HG03135 (cell line): Measurements from ENCODE around the gene TDRKH.
A peak's percentile ranks its signal among the peaks of the same experiment; 100 is the strongest.

ENCODE experiments used
- ATAC-seq: cut with Tn5 transposase; IDR thresholded peaks from one replicate; pipeline ENCODE4 v1.9.1; 2021; ENCODE audit warnings: mild to moderate bottlenecking, moderate library complexity; ENCODE audit not compliant: unreplicated experiment

Gene TDRKH

DNA sequence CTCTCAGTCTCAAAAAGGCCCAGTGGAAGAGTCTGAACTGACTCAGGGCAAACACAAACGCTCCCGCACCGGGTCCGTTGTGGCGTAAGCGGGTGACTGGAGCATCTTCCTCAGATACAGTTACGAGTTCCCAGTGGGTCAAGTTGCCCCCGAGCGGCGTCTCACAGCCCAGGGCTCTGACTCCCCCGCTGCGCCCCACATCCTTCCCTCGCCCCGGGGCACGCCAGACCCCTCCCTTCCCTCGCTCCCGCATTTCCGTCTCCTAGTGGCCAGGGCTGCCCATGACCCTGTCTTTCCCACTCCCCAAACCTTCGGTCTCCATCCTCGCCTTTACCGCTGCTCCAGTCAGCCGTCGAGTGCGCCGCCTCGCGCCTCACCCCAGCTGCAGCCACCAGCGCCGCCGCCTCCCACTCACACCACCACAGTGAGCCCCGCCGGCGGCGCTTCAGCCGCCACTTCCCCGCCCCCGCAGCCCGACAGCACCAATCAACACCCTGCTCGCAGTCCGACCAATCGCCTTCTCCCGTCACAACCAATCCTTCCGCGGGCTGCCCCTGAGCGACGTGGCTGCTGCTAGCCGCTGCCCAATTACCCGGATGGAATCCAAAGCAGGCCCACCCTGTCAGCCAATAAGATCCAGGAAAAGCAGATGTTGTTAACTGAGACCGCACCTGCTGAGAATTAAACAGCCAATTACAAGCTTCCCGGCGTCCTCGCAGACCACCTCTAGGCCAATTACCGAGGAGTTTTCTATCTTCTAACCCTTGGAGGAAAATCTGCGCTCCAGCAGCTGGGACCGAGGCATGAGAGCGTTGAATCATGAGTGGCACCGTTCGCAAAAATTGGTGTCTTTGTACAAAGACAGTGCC, at the start of gene TDRKH:
Gene TDRKH (minus strand): TSS at position 430 of the 869 bp plus-strand sequence. CDS start 7,478 bp downstream, outside the sequence.
- peak; percentile 97 for ATAC-seq

GRCh38 chr1:151839457-151840403, 49.4 kb upstream of the TDRKH start, which contains the start of gene C2CD4D:
Gene C2CD4D, minus strand, starts transcription at chr1:151839820. Its CDS starts 831 bp downstream, at chr1:151838989.
- ATAC-seq, result no peak

DNA sequence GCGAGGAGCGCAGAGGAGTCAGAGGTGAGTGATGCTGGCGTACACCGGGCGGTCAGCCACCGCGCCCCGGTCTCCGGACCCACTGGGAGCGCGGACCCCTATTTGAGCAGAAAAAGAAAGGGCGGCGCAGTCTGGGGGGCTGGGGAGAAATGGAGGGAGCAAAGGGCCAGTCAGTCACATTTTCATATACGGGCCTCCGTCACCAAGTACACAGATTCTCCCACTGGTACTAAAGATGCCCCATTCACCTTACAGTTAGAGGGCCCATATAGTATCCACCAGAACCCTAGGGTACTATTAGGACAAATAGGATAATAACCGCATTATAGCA, 48.7 kb upstream of the TDRKH start:
- no peak for ATAC-seq

DNA sequence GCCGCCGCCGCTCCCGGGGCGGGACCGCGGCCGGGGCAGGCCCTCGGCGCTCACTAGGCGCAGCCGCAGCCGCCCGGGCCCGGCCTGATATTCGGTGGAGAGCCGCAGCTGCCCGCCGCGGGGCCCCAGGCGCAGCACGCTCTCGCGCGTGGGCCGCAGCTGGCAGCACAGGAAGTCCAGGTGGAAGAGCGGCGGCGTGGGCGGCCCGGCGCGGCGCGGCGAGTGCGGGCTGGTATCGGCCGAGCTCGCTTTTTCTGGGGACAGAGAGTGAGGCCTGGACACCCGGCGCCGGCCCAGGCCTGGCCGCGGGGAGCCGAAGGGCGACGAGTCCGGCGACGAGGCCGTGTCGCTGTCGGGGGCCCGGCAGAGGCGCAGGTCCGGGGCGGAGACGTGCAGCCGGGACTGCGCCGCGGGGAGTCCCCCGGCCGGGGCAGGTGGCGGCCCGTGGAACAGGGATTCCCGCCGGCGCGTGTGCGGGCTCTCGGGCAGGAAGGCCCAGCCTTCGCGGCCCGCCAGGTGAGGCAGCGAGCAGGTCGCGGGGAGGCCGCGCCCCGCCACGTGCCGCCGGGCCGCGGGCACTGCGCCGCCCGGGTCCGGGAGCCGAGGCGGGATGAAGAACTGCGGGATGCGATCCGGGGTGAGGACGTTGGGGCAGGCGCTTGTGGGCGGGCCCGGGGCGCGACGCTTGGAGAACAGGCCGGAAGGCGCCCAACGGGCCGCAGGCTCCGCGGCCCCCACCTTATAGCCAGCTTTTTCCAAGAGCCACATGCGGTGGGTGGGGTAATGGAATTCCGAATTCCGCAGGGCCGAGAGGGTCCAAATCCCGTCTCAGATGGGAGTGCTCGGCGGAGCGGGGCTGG, 48.2 kb upstream of the TDRKH start:
- ATAC-seq, result no peak

DNA sequence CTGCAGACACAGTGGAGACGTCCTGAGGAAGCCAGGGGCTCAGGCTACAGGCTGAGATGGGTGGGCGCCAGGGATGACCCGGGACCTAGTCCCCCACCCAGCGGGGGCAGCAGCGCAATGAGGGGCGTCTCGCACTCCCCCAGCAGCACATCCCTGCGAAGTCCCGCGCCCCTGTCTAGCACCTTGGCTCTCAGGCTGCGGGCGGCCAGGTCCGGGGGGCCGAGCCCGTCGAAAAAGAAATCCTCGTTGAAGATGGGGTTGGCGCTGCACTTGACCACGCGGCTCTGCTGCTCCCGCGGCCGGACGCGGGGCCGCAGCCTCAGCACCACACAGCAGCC, 47.6 kb upstream of the TDRKH start:
- ATAC-seq, result no peak

DNA sequence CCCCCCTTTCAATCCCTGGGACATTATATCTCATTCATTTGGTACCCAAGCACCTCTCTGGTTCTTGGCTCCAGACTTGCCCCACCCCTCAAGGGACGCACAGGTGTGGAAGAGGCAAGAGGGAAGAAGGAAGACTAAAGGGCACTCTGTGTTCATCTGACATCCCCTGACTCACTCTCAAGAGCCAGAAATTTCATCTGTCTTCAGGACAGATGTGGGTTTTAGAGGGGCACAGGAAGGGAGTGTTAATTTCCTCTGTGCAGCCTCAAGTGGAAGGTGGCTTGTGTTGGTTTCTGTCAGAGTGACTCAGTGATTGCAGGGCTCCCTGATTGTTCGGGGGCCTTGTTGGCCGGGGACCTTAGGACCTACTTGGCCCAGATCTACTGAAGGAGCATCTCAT, 46.9 kb upstream of the TDRKH start:
- no peak for ATAC-seq

DNA sequence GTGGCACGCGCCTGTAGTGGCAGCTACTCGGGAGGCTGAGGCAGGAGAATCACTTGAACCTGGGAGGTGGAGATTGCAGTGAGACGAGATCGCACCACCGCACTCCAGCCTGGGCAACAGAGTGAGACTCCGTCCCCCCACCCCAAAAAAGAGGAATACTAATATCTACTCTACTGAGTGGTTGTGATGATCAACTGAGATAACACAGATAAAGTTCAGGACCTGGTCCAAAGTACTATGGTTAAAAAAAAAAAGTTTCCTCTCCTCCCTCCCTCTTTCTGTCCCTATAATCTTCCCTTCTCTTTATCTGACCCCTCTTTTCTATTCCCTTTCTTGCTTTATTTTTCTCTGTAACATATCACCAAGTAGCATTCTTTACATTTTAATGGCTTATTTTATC, 45.3 kb upstream of the TDRKH start:
- ATAC-seq, result no peak

DNA sequence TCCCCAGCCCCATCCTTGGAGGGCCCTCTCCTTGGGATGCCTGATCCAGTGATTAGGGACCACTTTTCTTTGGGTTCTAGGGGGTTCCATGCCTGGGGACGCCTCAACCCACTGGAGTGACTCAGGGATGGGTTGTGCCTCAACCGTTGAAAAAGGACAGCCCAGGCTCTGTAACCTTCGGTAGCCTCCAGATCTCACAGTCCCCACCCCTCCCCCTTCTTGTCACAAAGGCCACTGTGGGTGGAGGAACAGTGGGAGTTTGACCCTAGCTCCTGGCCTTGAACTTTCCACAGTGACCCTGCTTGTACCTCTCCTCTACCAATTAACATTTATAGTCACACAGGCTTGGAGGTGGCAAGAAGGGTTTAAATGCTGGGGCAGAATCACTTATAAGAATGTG, 43.9 kb upstream of the TDRKH start:
- no peak for ATAC-seq

DNA sequence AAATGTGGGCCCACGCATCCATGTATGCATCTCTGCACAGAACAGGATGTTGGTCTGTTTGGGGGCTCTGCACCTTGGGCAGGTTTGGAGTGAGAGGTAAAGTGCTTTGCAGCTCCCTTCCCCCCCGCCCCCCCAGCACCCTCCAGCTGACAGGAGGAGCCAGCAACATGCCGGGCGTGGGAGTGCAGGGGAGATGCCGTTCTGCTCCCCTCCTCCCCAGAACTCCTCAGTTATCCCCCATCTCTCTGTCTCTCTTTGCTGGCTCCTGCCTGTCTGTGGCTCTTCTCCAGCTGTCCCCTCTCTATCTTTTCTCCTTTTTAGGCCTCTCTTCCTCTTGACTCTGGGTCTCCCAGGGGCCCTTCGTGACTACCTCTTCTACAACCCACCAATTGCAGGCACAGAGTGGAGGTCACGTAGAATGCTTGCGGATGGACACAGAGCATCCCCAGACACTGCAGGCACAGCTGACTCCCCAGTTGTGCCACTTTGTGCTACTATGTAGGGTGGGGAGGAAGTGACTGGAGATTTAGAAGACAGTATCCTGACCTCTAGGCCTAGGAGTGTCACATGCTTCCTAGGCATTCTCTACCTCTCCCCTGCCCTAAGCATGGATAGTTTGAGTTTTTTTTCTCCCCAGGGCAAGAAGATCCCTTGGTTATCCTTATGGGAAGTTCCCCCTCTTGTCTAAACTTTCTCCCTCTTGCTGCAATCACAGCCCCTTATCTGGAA, 43.0 kb upstream of the TDRKH start:
- ATAC-seq, result no peak

DNA sequence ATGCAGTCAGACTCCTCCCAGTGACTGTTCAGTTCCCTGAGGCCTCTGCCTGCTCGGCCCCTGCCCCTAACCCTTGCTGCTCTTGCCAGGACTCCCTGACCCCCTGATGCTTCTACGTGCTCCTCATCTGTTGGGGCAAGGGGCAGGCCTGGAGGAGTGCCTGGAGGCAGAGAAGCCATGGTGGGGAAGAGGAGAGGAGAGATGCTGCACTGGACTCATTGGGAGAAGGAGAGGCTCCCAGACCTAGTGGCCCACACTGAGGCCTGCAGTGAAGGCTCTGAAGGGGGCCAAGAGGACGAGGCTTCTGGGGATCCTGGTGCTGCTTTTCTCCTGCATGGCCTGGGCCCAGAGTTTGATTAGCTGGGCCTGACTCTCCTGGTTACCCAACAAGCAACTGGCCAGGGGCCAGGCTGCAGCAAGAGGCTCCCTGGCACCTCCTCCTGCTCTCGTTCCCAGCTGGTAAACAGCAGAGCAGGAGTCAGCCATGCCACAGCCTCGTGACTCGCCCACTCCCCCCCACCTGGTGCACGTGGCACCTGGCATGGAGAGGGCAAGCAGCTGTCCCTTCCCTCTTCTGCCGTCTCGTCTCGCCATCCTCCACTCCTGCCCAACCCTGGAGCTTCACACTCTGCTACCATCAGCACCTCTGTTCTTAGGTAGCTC, 42.1 kb upstream of the TDRKH start:
- ATAC-seq, result no peak

DNA sequence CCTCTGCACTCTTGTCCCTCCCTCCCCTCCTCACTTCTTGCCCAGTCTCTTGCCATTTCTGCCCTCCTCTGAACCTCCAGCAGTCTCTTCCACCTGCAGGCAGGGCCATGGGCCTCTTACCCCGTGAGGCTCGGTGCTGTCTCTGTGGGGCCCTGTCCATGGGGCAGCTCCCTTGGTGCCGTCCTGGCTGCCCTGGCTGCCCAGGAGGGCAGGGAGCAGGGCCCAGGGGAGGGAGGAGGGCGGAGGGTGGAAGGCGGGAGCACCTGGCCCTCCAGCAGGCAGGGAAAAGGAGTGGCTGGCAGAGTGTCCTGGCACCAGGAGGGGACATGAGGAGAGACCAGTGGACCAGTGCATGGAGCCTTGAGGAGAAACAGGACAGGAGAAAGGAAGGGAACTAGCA, 41.3 kb upstream of the TDRKH start, which contains the start of gene RORC:
Gene RORC (minus strand): TSS at position 198 of the 400 bp plus-strand sequence. CDS start 38 bp downstream, at position 160.
- no peak for ATAC-seq

DNA sequence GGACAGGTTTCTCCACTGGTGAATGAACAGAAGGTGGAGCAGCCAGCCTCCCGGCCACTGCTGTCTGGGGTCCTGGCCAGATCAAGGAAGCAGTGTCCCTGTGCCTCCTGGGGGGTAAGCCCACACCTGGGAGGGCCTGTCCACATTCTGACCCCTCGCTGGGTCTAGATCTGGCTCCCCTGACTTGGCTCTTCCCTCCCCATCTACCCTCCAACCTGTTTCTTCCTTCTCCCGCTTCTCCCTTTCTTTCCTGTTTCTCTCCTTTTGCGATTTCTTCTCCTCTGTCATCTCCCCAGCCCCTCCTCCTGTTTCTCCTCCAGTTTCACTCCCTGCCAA, 40.9 kb upstream of the TDRKH start:
- ATAC-seq, result no peak

GRCh38 chr1:151830055-151830454, 39.8 kb upstream of the TDRKH start:
- ATAC-seq, result no peak

GRCh38 chr1:151829352-151830046, 39.2 kb upstream of the TDRKH start:
- ATAC-seq, result no peak

GRCh38 chr1:151828921-151829320, 38.6 kb upstream of the TDRKH start:
- no peak for ATAC-seq

DNA sequence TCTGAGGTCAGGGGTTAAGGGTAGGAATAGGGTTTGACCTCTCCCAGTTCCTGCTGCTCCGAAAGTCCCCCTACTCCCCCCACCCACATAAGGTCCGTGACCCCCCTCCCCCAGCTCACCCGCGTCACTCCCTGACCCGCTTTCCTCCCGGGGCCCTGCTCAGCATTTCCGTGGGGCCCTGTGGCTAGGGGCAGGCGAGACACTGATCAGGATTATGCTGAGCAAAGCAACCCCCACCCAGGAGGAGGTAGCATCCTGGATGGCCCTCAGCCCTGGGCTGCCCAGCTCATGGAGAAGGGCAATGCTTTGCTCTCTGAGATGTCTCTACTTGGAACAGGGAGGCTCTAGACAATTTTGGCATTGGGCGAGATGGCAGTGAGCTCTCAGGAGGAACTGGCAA, 37.6 kb upstream of the TDRKH start:
- no peak for ATAC-seq

- no peak for ATAC-seq
Observed at GRCh38 chr1:151825751-151826660, 35.7 kb upstream of the TDRKH start.

DNA sequence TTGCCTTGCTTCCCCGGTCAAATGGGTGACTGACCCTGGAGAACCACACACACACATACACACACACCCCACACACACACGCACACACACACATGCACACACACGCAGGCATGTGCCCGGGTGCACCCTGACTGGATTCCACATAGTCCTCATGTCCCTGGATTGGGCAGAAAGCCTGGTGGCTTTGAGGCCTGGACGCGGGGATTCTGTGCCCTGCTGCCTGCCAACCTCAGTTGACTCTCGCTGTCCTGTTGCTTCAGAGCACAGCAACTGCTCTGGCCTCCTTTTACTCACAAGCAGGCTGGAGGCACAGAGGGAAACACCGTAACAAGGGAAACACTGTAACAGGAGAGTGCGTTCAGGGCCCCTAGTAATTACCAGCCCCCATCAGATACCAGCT, 34.9 kb upstream of the TDRKH start:
- ATAC-seq, result no peak
